Fibroblast of lung (primary cell): ENCODE results near the gene TNIK. TPM values are rescaled to one million over a fixed set of nuclear protein-coding genes. Genes with fewer than 3 reads are reported as not detected.

ENCODE experiments used
- DNase-seq, 2 donors: peaks; one replicate each; pipeline versions ENCODE4 v3.0.0 to v3.0.0-alpha.2; 2010; ENCODE audit warnings: low read depth in 2 of 2
- H2AFZ ChIP-seq: 2 replicates; pipeline ENCODE4 v1.5.1; 2012; ENCODE audit warnings: low read length, control low read depth, inconsistent platforms
- H3K27ac ChIP-seq: 2 replicates; pipeline ENCODE4 v1.5.1; 2011; ENCODE audit warnings: low read length, control low read depth; ENCODE audit not compliant: insufficient read depth
- H3K27me3 ChIP-seq: 2 replicates; pipeline ENCODE4 v1.5.1; 2011; ENCODE audit warnings: mild to moderate bottlenecking, low read length; ENCODE audit not compliant: control insufficient read depth, insufficient read depth
- H3K36me3 ChIP-seq: 2 replicates; pipeline ENCODE4 v1.5.1; 2011; ENCODE audit warnings: low read length; ENCODE audit not compliant: control insufficient read depth, insufficient read depth
- H3K4me1 ChIP-seq: 2 replicates; pipeline ENCODE4 v1.5.1; 2011; ENCODE audit warnings: low read length; ENCODE audit not compliant: control insufficient read depth, insufficient read depth; ENCODE audit errors: extremely low read depth
- H3K4me2 ChIP-seq: 2 replicates; pipeline ENCODE4 v1.5.1; 2011; ENCODE audit warnings: low read length, control low read depth; ENCODE audit not compliant: insufficient read depth; ENCODE audit errors: extremely low read depth
- H3K4me3 ChIP-seq, 4 experiments: fragments of 200-600 bp in 1 of 4; sonication (generic) in 1 of 4; replicated peaks in 1 of 4; 2 replicates each; pipeline ENCODE4 v1.5.1; 2011 to 2016; ENCODE audit warnings: low read length in 4 of 4, low read depth in 3 of 4, mild to moderate bottlenecking in 3 of 4, control low read depth in 2 of 4, inconsistent platforms in 1 of 4, mixed read lengths in 1 of 4; ENCODE audit not compliant: insufficient read depth in 1 of 4; ENCODE audit errors: control extremely low read depth in 1 of 4
- H3K79me2 ChIP-seq: 2 replicates; pipeline ENCODE4 v1.5.1; 2012; ENCODE audit warnings: mild to moderate bottlenecking, low read length, inconsistent platforms; ENCODE audit not compliant: control insufficient read depth, insufficient read depth
- H3K9ac ChIP-seq: 2 replicates; pipeline ENCODE4 v1.5.1; 2011; ENCODE audit warnings: mild to moderate bottlenecking, low read length, control low read depth; ENCODE audit not compliant: insufficient read depth
- H3K9me3 ChIP-seq: 2 replicates; pipeline ENCODE4 v1.5.1; 2012; ENCODE audit warnings: low read depth, low read length; ENCODE audit not compliant: control insufficient read depth, insufficient read depth
- H4K20me1 ChIP-seq: 2 replicates; pipeline ENCODE4 v1.5.1; 2011; ENCODE audit warnings: low read length; ENCODE audit not compliant: control insufficient read depth, insufficient read depth; ENCODE audit errors: extremely low read depth
- EZH2 ChIP-seq: IDR thresholded peaks from 2 replicates; pipeline ENCODE4 v1.5.1; 2012; ENCODE audit warnings: low read length, control low read depth, mild to moderate bottlenecking; ENCODE audit errors: missing control alignments
- polyA plus RNA-seq, 2 donors: library from polyadenylated mRNA; depleted of rRNA in 1 of 2; stranded (reverse) in 1 of 2; unstranded in 1 of 2; fragments of >200 nt; gene quantifications; 2 replicates each; pipeline ENCODE4 v1.2.1, GENCODE V29; 2011 to 2012; ENCODE audit warnings: missing spikeins in 1 of 2
- total RNA-seq: library from RNA; depleted of rRNA; stranded (reverse); fragments of >200 nt; gene quantifications from 2 replicates; pipeline ENCODE4 v1.2.1, GENCODE V29; 2014
- TF ChIP-seq, protein P1 (sequence below), 2 donors: IDR thresholded peaks in 1 of 2; conservative IDR thresholded peaks in 1 of 2; 1 replicate in 1 of 2; 2 replicates in 1 of 2; pipeline ENCODE4 v1.5.1; 2011 to 2012; ENCODE audit warnings: low read length in 2 of 2, control low read depth in 1 of 2, inconsistent platforms in 1 of 2, low read depth in 1 of 2, mild to moderate bottlenecking in 1 of 2

TNIK gene
- total and polyA plus RNA-seq, 2 donors (not counting 1 experiment from before 2014, with no cell fraction given) = 13.8 to 39.3 TPM

DNA sequence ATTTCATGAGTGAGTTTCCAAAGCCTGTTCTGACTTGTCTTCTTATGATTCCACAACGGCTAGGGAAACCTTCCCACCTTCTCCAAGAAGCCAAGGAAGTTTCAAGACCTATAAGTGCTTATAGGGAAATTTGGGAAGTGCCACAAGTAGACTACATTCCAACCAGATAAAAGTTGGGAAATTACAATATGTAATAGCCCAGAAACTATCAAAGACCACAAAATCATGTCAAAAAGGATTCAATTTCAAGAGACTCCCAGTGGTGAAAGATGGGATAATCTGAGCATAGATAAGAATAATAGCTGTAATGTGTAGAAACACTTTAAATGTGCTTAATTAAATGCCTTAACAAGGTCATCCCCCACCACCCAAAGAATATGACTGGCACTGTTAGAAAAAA, 264.5 kb downstream of the TNIK start:
- no peak overlapping the region for H3K4me3 ChIP-seq
- H3K27ac ChIP-seq = no peak overlapping the region
- no peak for TF ChIP-seq EZH2
- TF ChIP-seq, protein P1, sequence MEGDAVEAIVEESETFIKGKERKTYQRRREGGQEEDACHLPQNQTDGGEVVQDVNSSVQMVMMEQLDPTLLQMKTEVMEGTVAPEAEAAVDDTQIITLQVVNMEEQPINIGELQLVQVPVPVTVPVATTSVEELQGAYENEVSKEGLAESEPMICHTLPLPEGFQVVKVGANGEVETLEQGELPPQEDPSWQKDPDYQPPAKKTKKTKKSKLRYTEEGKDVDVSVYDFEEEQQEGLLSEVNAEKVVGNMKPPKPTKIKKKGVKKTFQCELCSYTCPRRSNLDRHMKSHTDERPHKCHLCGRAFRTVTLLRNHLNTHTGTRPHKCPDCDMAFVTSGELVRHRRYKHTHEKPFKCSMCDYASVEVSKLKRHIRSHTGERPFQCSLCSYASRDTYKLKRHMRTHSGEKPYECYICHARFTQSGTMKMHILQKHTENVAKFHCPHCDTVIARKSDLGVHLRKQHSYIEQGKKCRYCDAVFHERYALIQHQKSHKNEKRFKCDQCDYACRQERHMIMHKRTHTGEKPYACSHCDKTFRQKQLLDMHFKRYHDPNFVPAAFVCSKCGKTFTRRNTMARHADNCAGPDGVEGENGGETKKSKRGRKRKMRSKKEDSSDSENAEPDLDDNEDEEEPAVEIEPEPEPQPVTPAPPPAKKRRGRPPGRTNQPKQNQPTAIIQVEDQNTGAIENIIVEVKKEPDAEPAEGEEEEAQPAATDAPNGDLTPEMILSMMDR (conservative IDR thresholded peaks at IDR 0.05 in 1 of 2, IDR thresholded peaks at IDR 0.05 in 1 of 2; ENCODE audit: low read depth in 1 of 2, low read length in 2 of 2) = no peak
- H2AFZ ChIP-seq = no peak overlapping the region
- no peaks in the 10 kb centered on the region for H3K9me3 ChIP-seq
- H3K4me1 ChIP-seq = peaks cover 6% of the 10 kb centered on the region
- no peak for DNase-seq
- H3K36me3 ChIP-seq = no peaks in the 10 kb centered on the region
- no peak overlapping the region for H3K4me2 ChIP-seq
- no peaks in the 10 kb centered on the region for H3K79me2 ChIP-seq
- H3K27me3 ChIP-seq = no peaks in the 10 kb centered on the region
- H3K9ac ChIP-seq = no peak overlapping the region
- no peaks in the 10 kb centered on the region for H4K20me1 ChIP-seq

DNA sequence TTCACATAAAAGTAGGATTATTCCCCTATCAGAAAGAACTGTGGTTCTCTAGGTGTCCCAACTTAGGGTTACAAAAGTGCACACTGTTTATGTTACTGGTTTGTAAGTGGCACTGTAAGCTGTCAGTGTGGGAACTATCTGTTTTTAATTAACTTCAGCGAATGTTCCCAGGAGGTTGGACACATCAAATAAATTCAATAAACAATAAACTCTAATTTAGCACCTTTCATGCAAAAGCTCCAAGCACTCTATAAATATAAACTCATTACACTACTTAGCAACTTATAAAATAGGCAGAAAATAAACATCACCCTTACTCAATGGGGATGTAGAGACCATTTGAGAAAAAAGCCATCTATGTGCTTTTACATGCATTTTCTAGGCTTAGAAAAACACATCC, 265.2 kb downstream of the TNIK start:
- Histone ChIP-seq H3K4me3 (no peak overlapping the region), H3K4me1 (peaks cover 4% of the 10 kb centered on the region), H2AFZ (no peak overlapping the region), H3K27me3 (no peaks in the 10 kb centered on the region), H3K4me2 (no peak overlapping the region), H3K9ac (no peak overlapping the region), H4K20me1 (no peaks in the 10 kb centered on the region), H3K79me2 (no peaks in the 10 kb centered on the region), H3K27ac (no peak overlapping the region), H3K9me3 (no peaks in the 10 kb centered on the region), H3K36me3 (no peaks in the 10 kb centered on the region)
- no peak for TF ChIP-seq EZH2
- TF ChIP-seq, protein P1 (conservative IDR thresholded peaks at IDR 0.05 in 1 of 2, IDR thresholded peaks at IDR 0.05 in 1 of 2; ENCODE audit: low read depth in 1 of 2, low read length in 2 of 2) = no peak
- no peak for DNase-seq

DNA sequence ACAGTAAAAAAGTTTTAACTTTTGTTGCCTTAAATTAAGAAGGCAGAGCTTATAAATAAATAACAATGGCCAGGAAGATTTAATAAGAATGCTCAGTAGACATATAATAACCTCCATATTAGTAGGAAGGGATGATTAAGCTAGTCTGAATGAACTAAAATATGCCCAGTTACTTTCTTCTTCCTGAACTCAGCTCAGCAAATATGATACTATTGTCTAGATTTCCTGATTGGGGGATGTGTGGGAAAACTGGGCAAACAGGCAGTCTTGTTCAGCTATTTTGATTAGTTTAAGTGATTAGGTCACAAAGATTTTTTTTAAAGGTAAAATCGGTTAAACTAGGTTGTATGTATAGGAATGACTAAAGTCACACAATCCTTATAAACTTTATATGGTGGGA, 266.5 kb downstream of the TNIK start:
- Histone ChIP-seq H3K4me3 (no peak overlapping the region), H2AFZ (no peak overlapping the region), H3K27me3 (no peaks in the 10 kb centered on the region), H3K4me1 (peaks cover 4% of the 10 kb centered on the region), H3K27ac (no peak overlapping the region), H3K9ac (no peak overlapping the region), H4K20me1 (no peaks in the 10 kb centered on the region), H3K9me3 (no peaks in the 10 kb centered on the region), H3K79me2 (no peaks in the 10 kb centered on the region), H3K36me3 (no peaks in the 10 kb centered on the region), H3K4me2 (no peak overlapping the region)
- TF ChIP-seq, protein P1 (conservative IDR thresholded peaks at IDR 0.05 in 1 of 2, IDR thresholded peaks at IDR 0.05 in 1 of 2; ENCODE audit: low read depth in 1 of 2, low read length in 2 of 2) = no peak
- no peak for TF ChIP-seq EZH2
- peak in 1 of 2 donors; percentile 62 for DNase-seq
